GM04504 (cell line): ENCODE data around the gene ACBD6.

Experiments
- DNase-seq: peaks from one replicate; pipeline ENCODE4 v3.0.0-alpha.2; 2012; ENCODE audit warnings: low read depth

Gene ACBD6

GRCh38 chr1:180525715-180526039 is 23.3 kb upstream of the ACBD6 start:
- no peak for DNase-seq

- DNase-seq = no peak
Measured at GRCh38 chr1:180524915-180525714, 22.7 kb upstream of the ACBD6 start.

- DNase-seq = no peak
Measured at GRCh38 chr1:180524160-180524914, 22.0 kb upstream of the ACBD6 start.

- DNase-seq = no peak
Measured at GRCh38 chr1:180522213-180522515, 19.8 kb upstream of the ACBD6 start.

GRCh38 chr1:180521474-180522212 is 19.3 kb upstream of the ACBD6 start:
- DNase-seq = no peak

GRCh38 chr1:180519846-180520245 is 17.5 kb upstream of the ACBD6 start:
- no peak for DNase-seq

- peak; percentile 65 for DNase-seq
Measured at GRCh38 chr1:180515857-180516388, 13.5 kb upstream of the ACBD6 start.

- DNase-seq = no peak
Measured at GRCh38 chr1:180515364-180515763, 13.0 kb upstream of the ACBD6 start.

GRCh38 chr1:180513531-180513930 is 11.2 kb upstream of the ACBD6 start:
- no peak for DNase-seq

GRCh38 chr1:180510882-180511281 is 8.5 kb upstream of the ACBD6 start:
- no peak for DNase-seq

- no peak for DNase-seq
Measured at GRCh38 chr1:180508725-180509097, 6.3 kb upstream of the ACBD6 start.

GRCh38 chr1:180507795-180508724 is 5.7 kb upstream of the ACBD6 start:
- no peak for DNase-seq

- DNase-seq = no peak
Measured at GRCh38 chr1:180505732-180506335, 3.5 kb upstream of the ACBD6 start.

GRCh38 chr1:180504186-180504585 is 1.8 kb upstream of the ACBD6 start:
- DNase-seq = no peak

- DNase-seq = no peak
Measured at GRCh38 chr1:180503280-180503862, 994 bp upstream of the ACBD6 start.

- DNase-seq = no peak
Measured at GRCh38 chr1:180501865-180502360, 464 bp downstream of the ACBD6 start.

GRCh38 chr1:180500689-180501088 is 1.7 kb downstream of the ACBD6 start:
- no peak for DNase-seq

- no peak for DNase-seq
Measured at GRCh38 chr1:180498594-180498993, 3.8 kb downstream of the ACBD6 start.

GRCh38 chr1:180497826-180498225 is 4.6 kb downstream of the ACBD6 start:
- no peak for DNase-seq

- no peak for DNase-seq
Measured at GRCh38 chr1:180494370-180494769, 8.0 kb downstream of the ACBD6 start.

- no peak for DNase-seq
Measured at GRCh38 chr1:180489976-180490375, 12.4 kb downstream of the ACBD6 start.
